DND-41 (cell line): Measurements from ENCODE around the gene HS2ST1.

Experiments
- EZH2 ChIP-seq: IDR thresholded peaks from 3 replicates; pipeline ENCODE4 v1.6.1; 2012; ENCODE audit warnings: borderline replicate concordance, low read depth, mild to moderate bottlenecking, moderate library complexity, low read length, inconsistent platforms; ENCODE audit not compliant: severe bottlenecking
- TF ChIP-seq, protein P1 (sequence below): IDR thresholded peaks from 2 replicates; pipeline ENCODE4 v1.5.1; 2012; ENCODE audit warnings: borderline replicate concordance, low read length, moderate library complexity, mild to moderate bottlenecking; ENCODE audit not compliant: poor library complexity, severe bottlenecking; ENCODE audit errors: extremely low read depth

DNA sequence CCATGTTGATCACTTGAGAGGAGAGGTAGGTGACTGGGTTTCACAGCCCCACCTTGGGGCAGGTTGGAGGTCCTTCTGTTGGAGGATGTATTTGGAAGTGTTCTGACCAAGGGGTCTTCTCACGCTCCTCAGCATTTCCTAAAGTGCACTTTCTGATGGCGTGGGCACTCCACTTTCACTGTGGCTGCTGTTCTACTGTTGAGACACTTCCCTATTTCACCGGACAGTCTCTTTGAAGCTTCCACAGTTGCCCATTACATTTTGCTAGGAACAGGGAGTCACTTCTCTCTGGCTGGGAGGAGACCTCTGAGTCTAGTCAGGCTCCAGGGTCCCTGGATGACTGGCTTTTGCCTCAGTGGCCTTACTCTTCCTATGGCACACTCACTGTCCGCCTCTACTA, 234.2 kb downstream of the HS2ST1 start:
- TF ChIP-seq, protein P1, sequence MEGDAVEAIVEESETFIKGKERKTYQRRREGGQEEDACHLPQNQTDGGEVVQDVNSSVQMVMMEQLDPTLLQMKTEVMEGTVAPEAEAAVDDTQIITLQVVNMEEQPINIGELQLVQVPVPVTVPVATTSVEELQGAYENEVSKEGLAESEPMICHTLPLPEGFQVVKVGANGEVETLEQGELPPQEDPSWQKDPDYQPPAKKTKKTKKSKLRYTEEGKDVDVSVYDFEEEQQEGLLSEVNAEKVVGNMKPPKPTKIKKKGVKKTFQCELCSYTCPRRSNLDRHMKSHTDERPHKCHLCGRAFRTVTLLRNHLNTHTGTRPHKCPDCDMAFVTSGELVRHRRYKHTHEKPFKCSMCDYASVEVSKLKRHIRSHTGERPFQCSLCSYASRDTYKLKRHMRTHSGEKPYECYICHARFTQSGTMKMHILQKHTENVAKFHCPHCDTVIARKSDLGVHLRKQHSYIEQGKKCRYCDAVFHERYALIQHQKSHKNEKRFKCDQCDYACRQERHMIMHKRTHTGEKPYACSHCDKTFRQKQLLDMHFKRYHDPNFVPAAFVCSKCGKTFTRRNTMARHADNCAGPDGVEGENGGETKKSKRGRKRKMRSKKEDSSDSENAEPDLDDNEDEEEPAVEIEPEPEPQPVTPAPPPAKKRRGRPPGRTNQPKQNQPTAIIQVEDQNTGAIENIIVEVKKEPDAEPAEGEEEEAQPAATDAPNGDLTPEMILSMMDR, result no peak
- no peak for TF ChIP-seq EZH2
